HG02588 (cell line): ENCODE data around the gene C8B.

Experiments used
- ATAC-seq: cut with Tn5 transposase; IDR thresholded peaks from one replicate; pipeline ENCODE4 v1.9.1; 2021; ENCODE audit warnings: mild to moderate bottlenecking, moderate library complexity; ENCODE audit not compliant: unreplicated experiment

C8B gene

GRCh38 chr1:56965916-56966697 is at the start of gene C8B:
C8B (minus strand) TSS chr1:56966015; CDS start chr1:56965948, 67 bp downstream.
- ATAC-seq = no peak

GRCh38 chr1:57015071-57015470 is 49.3 kb upstream of the C8B start:
- ATAC-seq = no peak

- no peak for ATAC-seq
Measured at GRCh38 chr1:57013522-57013921, 47.7 kb upstream of the C8B start.

GRCh38 chr1:57012315-57012714 is 46.5 kb upstream of the C8B start:
- no peak for ATAC-seq

- ATAC-seq = no peak
Measured at GRCh38 chr1:57010511-57010910, 44.7 kb upstream of the C8B start.

- ATAC-seq = no peak
Measured at GRCh38 chr1:57007948-57008347, 42.1 kb upstream of the C8B start.

GRCh38 chr1:57007472-57007871 is 41.7 kb upstream of the C8B start:
- ATAC-seq = no peak

GRCh38 chr1:57003398-57004139 is 37.8 kb upstream of the C8B start:
- ATAC-seq = no peak

- no peak for ATAC-seq
Measured at GRCh38 chr1:56995414-56996100, 29.7 kb upstream of the C8B start.

- no peak for ATAC-seq
Measured at GRCh38 chr1:56993475-56993874, 27.7 kb upstream of the C8B start.

GRCh38 chr1:56992318-56993125 is 26.7 kb upstream of the C8B start:
- no peak for ATAC-seq

GRCh38 chr1:56991576-56991975 is 25.8 kb upstream of the C8B start:
- ATAC-seq = no peak

- no peak for ATAC-seq
Measured at GRCh38 chr1:56986397-56986796, 20.6 kb upstream of the C8B start.

GRCh38 chr1:56985857-56986256 is 20.0 kb upstream of the C8B start:
- ATAC-seq = no peak

- no peak for ATAC-seq
Measured at GRCh38 chr1:56983484-56983883, 17.7 kb upstream of the C8B start.

- no peak for ATAC-seq
Measured at GRCh38 chr1:56979986-56980755, 14.4 kb upstream of the C8B start.

GRCh38 chr1:56978819-56979218 is 13.0 kb upstream of the C8B start:
- no peak for ATAC-seq

GRCh38 chr1:56977910-56978309 is 12.1 kb upstream of the C8B start:
- no peak for ATAC-seq

- no peak for ATAC-seq
Measured at GRCh38 chr1:56975446-56975845, 9.6 kb upstream of the C8B start.
